Measurements from ENCODE around the gene KIF19.

KIF19 gene

DNA sequence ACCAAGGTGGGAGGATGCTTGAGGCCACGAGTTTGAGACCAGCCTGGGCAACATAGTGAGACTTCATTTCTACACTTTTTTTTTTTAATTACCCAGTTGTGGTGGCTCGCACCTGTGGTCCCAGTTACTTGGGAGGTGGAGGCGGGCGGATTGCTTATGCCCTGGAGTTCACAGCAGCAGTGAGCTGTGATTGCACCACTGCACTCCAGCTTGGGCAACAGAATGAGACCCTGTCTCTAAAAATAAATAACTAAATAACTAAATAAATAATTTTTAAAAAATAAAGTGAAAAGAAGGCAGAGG is 42.7 kb upstream of the KIF19 start:
- TF ChIP-seq CTCF (IDR thresholded peaks at IDR 0.05; ENCODE audit: borderline replicate concordance, insufficient read depth, low read depth, low read length) = no peak
- no peak overlapping the region for H3K4me3 ChIP-seq (ENCODE audit: low read depth, low read length)

DNA sequence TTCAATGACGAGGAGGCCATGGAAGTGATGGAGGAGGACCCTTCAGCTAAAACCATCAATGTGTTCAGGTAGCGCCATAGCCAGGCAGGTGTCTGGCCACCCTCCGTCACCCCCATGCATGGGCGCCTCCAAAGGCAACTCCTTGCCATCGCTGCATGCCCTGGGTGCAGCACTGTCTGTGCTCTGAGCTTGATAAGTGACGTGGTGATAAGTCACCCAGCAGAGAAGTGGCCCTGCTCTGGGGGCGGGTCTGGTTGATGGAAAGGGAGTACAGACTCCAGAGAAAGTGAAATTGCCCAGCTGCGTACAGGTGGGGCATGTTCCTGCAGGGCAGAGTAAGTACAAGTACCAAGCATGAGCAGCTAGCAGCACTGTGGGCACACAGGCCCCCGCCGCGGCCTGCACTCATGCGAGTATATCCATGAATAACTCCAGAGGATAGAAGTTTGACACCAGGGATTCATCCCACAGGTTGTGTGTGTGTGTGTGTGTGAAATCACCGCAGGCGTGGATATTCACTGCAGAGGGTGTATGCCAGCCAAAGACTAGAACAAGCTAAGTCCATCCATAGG is 38.9 kb upstream of the KIF19 start:
- no peak overlapping the region for H3K4me3 ChIP-seq (ENCODE audit: low read depth, low read length)
- no peak for TF ChIP-seq CTCF (IDR thresholded peaks at IDR 0.05; ENCODE audit: borderline replicate concordance, insufficient read depth, low read depth, low read length)

- no peak for TF ChIP-seq CTCF (IDR thresholded peaks at IDR 0.05; ENCODE audit: borderline replicate concordance, insufficient read depth, low read depth, low read length)
- no peak overlapping the region for H3K4me3 ChIP-seq (ENCODE audit: low read depth, low read length)
Measured at GRCh38 chr17:74288785-74289184, 37.2 kb upstream of the KIF19 start.

- TF ChIP-seq CTCF (IDR thresholded peaks at IDR 0.05; ENCODE audit: borderline replicate concordance, insufficient read depth, low read depth, low read length) = no peak
- no peak overlapping the region for H3K4me3 ChIP-seq (ENCODE audit: low read depth, low read length)
Measured at GRCh38 chr17:74289688-74290087, 36.3 kb upstream of the KIF19 start.

DNA sequence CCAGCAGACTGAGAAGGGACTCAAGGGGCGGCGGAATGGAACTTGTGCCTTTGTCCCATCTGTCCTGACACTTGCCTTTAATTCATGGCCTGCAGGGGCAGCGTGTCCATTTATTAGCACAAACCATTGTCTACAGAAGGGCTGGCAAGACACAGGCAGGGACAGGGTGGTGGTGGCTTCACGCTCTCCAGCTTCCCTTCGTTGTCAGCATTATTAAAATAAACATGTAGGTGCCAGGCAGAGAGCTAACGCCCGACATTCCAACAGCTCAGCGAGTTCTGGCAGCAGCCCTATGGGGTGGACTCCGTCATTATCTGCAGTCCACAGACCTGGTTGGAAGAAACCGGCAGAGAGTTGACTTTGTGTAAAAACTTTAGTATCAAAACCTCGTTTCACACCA is 35.7 kb upstream of the KIF19 start:
- TF ChIP-seq CTCF (IDR thresholded peaks at IDR 0.05; ENCODE audit: borderline replicate concordance, insufficient read depth, low read depth, low read length) = no peak
- no peak overlapping the region for H3K4me3 ChIP-seq (ENCODE audit: low read depth, low read length)

DNA sequence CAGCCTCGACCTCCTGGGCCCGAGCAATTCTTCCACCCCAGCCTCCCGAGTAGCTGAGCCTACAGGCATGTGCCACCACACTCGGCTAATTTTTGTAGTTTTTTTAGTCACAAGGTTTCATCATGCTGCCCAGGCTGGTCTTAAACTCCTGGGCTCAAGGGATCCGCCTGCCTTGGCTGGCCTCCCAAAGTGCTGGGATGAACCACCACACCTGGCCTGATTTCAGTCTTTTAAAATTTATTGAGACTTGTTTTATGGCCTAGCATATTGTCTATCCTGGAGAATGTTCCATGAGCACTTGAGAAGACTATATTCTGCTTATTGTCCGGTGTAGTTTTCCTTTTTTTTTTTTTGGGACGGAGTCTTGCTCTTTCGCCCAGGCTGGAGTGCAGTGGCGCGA is 33.5 kb upstream of the KIF19 start:
- no peak for TF ChIP-seq CTCF (IDR thresholded peaks at IDR 0.05; ENCODE audit: borderline replicate concordance, insufficient read depth, low read depth, low read length)

GRCh38 chr17:74295625-74296547 is 30.1 kb upstream of the KIF19 start:
- no peak overlapping the region for H3K4me3 ChIP-seq (ENCODE audit: low read depth, low read length)
- TF ChIP-seq CTCF (IDR thresholded peaks at IDR 0.05; ENCODE audit: borderline replicate concordance, insufficient read depth, low read depth, low read length) = no peak

More for the DNA sequence above, 33.5 kb upstream of the KIF19 start:
- no peak overlapping the region for H3K4me3 ChIP-seq (ENCODE audit: low read depth, low read length)

Measured in GM12875 (cell line).